GM23248 (cell line): ENCODE results near the gene SNX19. TPM values are rescaled to one million over a fixed set of nuclear protein-coding genes. Genes with fewer than 3 reads are reported as not detected.

Experiments
- DNase-seq: peaks from one replicate; pipeline ENCODE4 v3.0.0-alpha.2; 2015
- H2AFZ ChIP-seq: fragments of 200-600 bp; sonication (generic); 2 replicates; pipeline ENCODE4 v1.6.1; 2016; ENCODE audit warnings: antibody characterized with exemption
- H3F3A ChIP-seq: fragments of 200-600 bp; sonication (generic); 2 replicates; pipeline ENCODE4 v1.6.1; 2016; ENCODE audit warnings: mild to moderate bottlenecking, antibody characterized with exemption, mixed run types; ENCODE audit not compliant: insufficient read depth
- H3K27ac ChIP-seq: fragments of 200-600 bp; sonication (generic); 2 replicates; pipeline ENCODE4 v1.5.1; 2016; ENCODE audit warnings: mild to moderate bottlenecking
- H3K27me3 ChIP-seq: fragments of 200-600 bp; sonication (generic); replicated peaks from 2 replicates; pipeline ENCODE4 v1.6.1; 2016; ENCODE audit warnings: mild to moderate bottlenecking; ENCODE audit not compliant: insufficient read depth
- H3K36me3 ChIP-seq: fragments of 200-600 bp; sonication (generic); 2 replicates; pipeline ENCODE4 v1.6.1; 2016; ENCODE audit warnings: low read depth, mild to moderate bottlenecking
- H3K4me1 ChIP-seq: fragments of 200-600 bp; sonication (generic); 2 replicates; pipeline ENCODE4 v1.6.1; 2016; ENCODE audit warnings: mild to moderate bottlenecking; ENCODE audit not compliant: insufficient read depth
- H3K4me2 ChIP-seq: fragments of 200-600 bp; sonication (generic); one replicate; pipeline ENCODE4 v1.6.1; 2016; ENCODE audit warnings: mild to moderate bottlenecking; ENCODE audit not compliant: unreplicated experiment
- H3K4me3 ChIP-seq: fragments of 200-600 bp; sonication (generic); 2 replicates; pipeline ENCODE4 v1.5.1; 2016; ENCODE audit warnings: mild to moderate bottlenecking
- H3K79me2 ChIP-seq: fragments of 200-600 bp; sonication (generic); 2 replicates; pipeline ENCODE4 v1.6.1; 2016; ENCODE audit warnings: mild to moderate bottlenecking; ENCODE audit not compliant: insufficient read depth
- H3K9ac ChIP-seq: fragments of 200-600 bp; sonication (generic); 2 replicates; pipeline ENCODE4 v1.6.1; 2016; ENCODE audit warnings: mild to moderate bottlenecking
- H3K9me2 ChIP-seq: fragments of 200-600 bp; sonication (generic); 2 replicates; pipeline ENCODE4 v1.6.1; 2016; ENCODE audit warnings: mixed run types, mild to moderate bottlenecking, moderate library complexity; ENCODE audit not compliant: insufficient read depth
- H3K9me3 ChIP-seq: fragments of 200-600 bp; sonication (generic); one replicate; pipeline ENCODE4 v1.6.1; 2017; ENCODE audit warnings: low read depth
- H4K20me1 ChIP-seq: fragments of 200-600 bp; sonication (generic); 2 replicates; pipeline ENCODE4 v1.6.0; 2016; ENCODE audit not compliant: insufficient read depth
- EZH2 ChIP-seq: fragments of 200-600 bp; sonication (generic); IDR thresholded peaks from 2 replicates; pipeline ENCODE4 v1.6.1; 2018; ENCODE audit warnings: antibody characterized with exemption, mild to moderate bottlenecking; ENCODE audit not compliant: insufficient read depth, poor library complexity, severe bottlenecking
- EZH2phosphoT487 ChIP-seq: fragments of 200-600 bp; sonication (generic); IDR thresholded peaks from 2 replicates; pipeline ENCODE4 v1.6.1; 2018; ENCODE audit warnings: antibody characterized with exemption, moderate library complexity, mild to moderate bottlenecking, low read depth; ENCODE audit not compliant: insufficient read depth
- WGBS, 2 experiments: methylation state at CpG; one replicate each; pipeline ENCODE4 v1.1.6; 2015 to 2017; ENCODE audit warnings: low lambda C conversion rate in 2 of 2, low coverage in 1 of 2; ENCODE audit errors: missing lambda C conversion rate in 2 of 2; 5-methylcytosine and 5-hydroxymethylcytosine counted together
- in situ Hi-C: fragments of 300-500 bp; cut with MboI; formaldehyde crosslinking; loops from 2 replicates; pipeline ENCODE4 v1.15.0; 2020
- polyA plus RNA-seq: library from polyadenylated mRNA; unstranded; fragments of >200 nt; fragmentation: Nextera tagmentation; extraction: Ambion mirVana; gene quantifications from 2 replicates; pipeline ENCODE4 v1.2.1, GENCODE V29; 2016
- total RNA-seq: library from RNA; depleted of rRNA; stranded (reverse); fragments of >200 nt; shearing (Covaris generic); gene quantifications from 2 replicates; pipeline ENCODE4 v1.2.3, GENCODE V29; 2014

SNX19 gene
- total and polyA plus RNA-seq, 2 experiments from 2014 or later: 40.3 to 81.9 TPM

- Histone ChIP-seq H2AFZ (no peak overlapping the region), H3K9me3 (no peaks in the 10 kb centered on the region), H4K20me1 (no peaks in the 10 kb centered on the region; the same call in 1 of the 2 replicates), H3K4me3 (no peak overlapping the region), H3K36me3 (peaks cover 57% of the 10 kb centered on the region), H3K79me2 (peaks cover 76% of the 10 kb centered on the region), H3K9me2 (no peaks in the 10 kb centered on the region), H3F3A (peaks cover 58% of the 10 kb centered on the region), H3K4me1 (peaks cover 39% of the 10 kb centered on the region), H3K4me2 (peak overlapping the region; percentile 50), H3K27ac (peak overlapping the region; percentile 86), H3K27me3 (no peaks in the 10 kb centered on the region), H3K9ac (peak overlapping the region; percentile 44)
- no peak for TF ChIP-seq EZH2phosphoT487
- no peak for TF ChIP-seq EZH2
- WGBS, 2 experiments: 4 to 5% methylated on average over 1 of the region's 1 CpG
- peak; percentile 80 for DNase-seq
- in situ Hi-C loops: no loop called here
Measured at GRCh38 chr11:130909650-130910049, 6.6 kb downstream of the SNX19 start.

DNA sequence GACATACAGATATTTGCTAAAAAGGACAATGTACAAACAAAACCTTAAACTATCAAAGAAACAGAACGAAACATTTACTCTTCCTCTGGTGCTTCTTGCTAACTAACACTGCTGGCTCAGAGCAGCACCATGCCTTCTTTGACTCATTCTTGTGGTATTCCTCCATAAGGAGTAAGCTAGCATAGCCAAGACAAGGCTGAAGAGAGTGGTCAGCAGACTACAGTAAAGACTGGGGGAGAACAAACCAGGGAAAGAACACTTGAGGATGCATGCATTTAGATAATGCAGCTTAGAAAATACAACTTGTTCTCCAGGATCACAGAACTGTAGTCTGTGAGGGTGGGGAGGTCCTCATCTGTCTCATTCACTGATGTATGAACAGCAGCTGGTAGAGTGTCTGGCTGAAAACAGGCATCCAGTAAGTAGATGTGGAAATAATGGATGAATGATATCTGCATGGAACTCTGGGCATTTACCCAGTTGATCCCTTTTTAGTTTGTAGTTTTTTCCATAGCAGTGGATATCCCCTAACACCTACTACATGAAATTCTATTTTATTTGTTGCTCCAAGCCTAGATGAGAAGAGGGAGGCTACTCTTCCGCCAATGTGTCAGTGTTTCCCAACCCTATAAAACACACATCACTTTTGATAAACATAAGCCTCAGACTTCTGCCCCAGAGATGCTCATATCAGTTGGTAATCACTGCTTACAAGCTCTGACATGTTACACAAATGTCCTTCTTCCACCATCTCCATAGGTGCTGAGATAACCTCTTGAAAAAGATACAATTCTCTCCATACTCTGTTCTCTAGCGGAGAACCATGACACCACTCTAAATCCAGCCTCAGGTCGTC is 7.3 kb downstream of the SNX19 start:
- H3K4me2 ChIP-seq: peak overlapping the region; percentile 50
- H3K9me3 ChIP-seq: no peaks in the 10 kb centered on the region
- H3K27me3 ChIP-seq: no peaks in the 10 kb centered on the region
- TF ChIP-seq EZH2: no peak
- TF ChIP-seq EZH2phosphoT487: no peak
- H3K9ac ChIP-seq: peak overlapping the region; percentile 44
- no peak overlapping the region for H2AFZ ChIP-seq
- 82 to 84% methylated on average over 4 of the region's 4 CpGs for WGBS, 2 experiments
- peaks cover 33% of the 10 kb centered on the region for H3K4me1 ChIP-seq
- H3K79me2 ChIP-seq: peaks cover 70% of the 10 kb centered on the region
- in situ Hi-C loops: no loop called here
- peak; percentile 92 for DNase-seq
- H3F3A ChIP-seq: peaks cover 64% of the 10 kb centered on the region
- H3K36me3 ChIP-seq: peaks cover 64% of the 10 kb centered on the region
- H3K27ac ChIP-seq: peak overlapping the region; percentile 86
- H3K4me3 ChIP-seq: 0 out of 2 replicates have a peak overlapping the region, but pooled peaks have one; percentile 14
- H4K20me1 ChIP-seq: no peaks in the 10 kb centered on the region; the same call in 1 of the 2 replicates
- H3K9me2 ChIP-seq: no peaks in the 10 kb centered on the region

DNA sequence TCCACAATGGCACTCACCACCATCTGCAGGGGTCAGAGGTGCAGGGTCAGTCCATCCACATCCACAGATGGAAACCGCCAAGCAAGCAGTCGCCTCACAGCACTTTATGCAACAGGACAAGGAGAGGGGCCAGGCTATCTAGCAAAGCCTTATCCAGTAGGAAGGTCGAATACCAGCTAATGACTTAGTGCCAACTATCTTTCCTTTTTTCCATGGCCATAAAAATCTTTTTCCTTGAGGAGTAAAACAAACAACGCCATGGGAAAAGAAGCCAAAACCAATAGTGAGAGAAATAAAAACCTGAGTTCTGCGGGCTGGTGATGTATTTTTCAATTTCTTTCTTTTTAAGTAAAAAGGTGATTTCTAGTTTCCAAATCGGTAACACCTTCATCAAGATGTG is 8.2 kb downstream of the SNX19 start:
- 0 out of 2 replicates have a peak overlapping the region, but pooled peaks have one; percentile 14 for H3K4me3 ChIP-seq
- DNase-seq: no peak
- peak overlapping the region; percentile 29 for H3K4me2 ChIP-seq
- peaks cover 29% of the 10 kb centered on the region for H3K4me1 ChIP-seq
- no peaks in the 10 kb centered on the region for H3K9me2 ChIP-seq
- no peak overlapping the region for H2AFZ ChIP-seq
- H3K36me3 ChIP-seq: peaks cover 64% of the 10 kb centered on the region
- WGBS, 2 experiments: 99% methylated on average over 6 of the region's 6 CpGs
- TF ChIP-seq EZH2 (no peak), EZH2phosphoT487 (no peak)
- H3K9me3 ChIP-seq: no peaks in the 10 kb centered on the region
- peak overlapping the region; percentile 86; the same call in 1 of the 2 replicates for H3K27ac ChIP-seq
- in situ Hi-C loops: no loop called here
- no peaks in the 10 kb centered on the region; the same call in 1 of the 2 replicates for H4K20me1 ChIP-seq
- no peaks in the 10 kb centered on the region for H3K27me3 ChIP-seq
- H3K9ac ChIP-seq: 0 out of 2 replicates have a peak overlapping the region, but pooled peaks have one; percentile 28
- H3K79me2 ChIP-seq: peaks cover 60% of the 10 kb centered on the region
- H3F3A ChIP-seq: peaks cover 64% of the 10 kb centered on the region

DNA sequence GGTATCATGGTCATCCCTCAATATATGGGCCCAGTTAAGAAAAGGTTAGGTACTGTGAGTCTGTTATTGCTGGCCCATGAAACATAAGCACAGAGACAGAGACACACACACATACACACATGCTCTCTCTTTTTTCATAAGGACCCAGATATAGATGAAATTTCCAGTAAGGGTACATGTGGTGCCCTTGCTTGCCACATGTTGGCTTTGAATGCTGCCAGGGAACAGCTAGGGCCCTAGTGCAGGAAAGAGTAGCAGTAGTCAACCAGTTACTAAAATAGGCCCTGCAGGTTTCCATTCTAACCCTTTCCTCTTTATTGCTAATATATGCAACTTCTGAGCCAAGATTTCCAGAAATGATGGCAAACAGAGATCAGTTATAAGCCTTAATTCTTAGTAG is 9.1 kb downstream of the SNX19 start:
- Histone ChIP-seq H2AFZ (no peak overlapping the region), H3F3A (peaks cover 58% of the 10 kb centered on the region), H4K20me1 (no peaks in the 10 kb centered on the region; the same call in 1 of the 2 replicates), H3K4me2 (no peak overlapping the region), H3K9me3 (no peaks in the 10 kb centered on the region), H3K27me3 (no peaks in the 10 kb centered on the region), H3K27ac (no peak overlapping the region), H3K36me3 (peaks cover 68% of the 10 kb centered on the region), H3K9me2 (no peaks in the 10 kb centered on the region), H3K4me1 (peaks cover 26% of the 10 kb centered on the region), H3K9ac (no peak overlapping the region), H3K4me3 (no peak overlapping the region), H3K79me2 (peaks cover 52% of the 10 kb centered on the region)
- in situ Hi-C loops: no loop called here
- TF ChIP-seq EZH2 (no peak), EZH2phosphoT487 (no peak)
- DNase-seq: no peak
